GM19351 (cell line): Measurements from ENCODE around the gene BAIAP2L1.

ENCODE experiments used
- ATAC-seq: cut with Tn5 transposase; IDR thresholded peaks from one replicate; pipeline ENCODE4 v1.9.1; 2021; ENCODE audit warnings: mild to moderate bottlenecking, moderate library complexity; ENCODE audit not compliant: unreplicated experiment

The BAIAP2L1 gene

DNA sequence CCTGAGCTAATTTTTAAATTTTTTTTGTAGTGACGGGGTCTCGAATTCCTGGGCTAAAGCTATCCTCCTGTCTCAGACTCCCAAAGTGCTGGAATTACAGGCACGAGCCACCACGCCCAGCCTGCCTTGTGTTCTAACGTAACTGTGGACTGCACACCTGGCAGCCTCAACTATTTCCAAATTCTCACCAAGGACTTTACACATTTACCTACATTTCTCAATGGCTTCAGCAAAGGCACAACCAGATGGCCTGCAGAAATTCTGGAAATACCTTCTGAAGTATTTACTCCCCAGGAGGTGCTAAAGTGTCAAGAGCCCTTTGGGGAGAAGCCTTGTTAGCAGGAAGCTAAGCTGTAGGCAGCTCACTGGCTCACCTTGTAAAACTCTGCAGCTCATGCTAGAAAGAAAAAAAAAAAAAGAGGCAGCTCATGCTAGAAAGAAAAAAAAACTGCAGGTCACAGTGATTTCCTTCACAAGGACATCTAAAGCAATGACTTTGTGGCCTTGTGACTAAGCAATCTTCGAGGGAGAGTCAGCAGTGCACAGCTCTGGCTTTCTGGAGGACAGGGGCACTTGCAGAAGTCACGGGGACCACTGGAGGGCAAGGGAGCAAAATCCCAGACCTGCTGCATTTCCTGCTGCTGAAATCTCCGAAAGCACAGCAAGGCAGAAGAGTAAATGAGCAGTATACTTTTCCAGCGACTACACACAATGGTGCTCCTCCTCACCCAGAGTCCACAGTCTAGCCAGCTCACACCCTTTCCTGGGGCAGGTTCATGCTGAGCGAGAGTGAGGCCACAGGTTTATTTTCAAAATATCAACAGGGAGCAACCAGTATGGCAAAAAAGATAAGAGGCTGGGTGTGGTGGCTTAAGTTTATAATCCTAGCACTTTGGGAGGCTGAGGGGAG is 40.4 kb downstream of the BAIAP2L1 start:
- no peak for ATAC-seq

DNA sequence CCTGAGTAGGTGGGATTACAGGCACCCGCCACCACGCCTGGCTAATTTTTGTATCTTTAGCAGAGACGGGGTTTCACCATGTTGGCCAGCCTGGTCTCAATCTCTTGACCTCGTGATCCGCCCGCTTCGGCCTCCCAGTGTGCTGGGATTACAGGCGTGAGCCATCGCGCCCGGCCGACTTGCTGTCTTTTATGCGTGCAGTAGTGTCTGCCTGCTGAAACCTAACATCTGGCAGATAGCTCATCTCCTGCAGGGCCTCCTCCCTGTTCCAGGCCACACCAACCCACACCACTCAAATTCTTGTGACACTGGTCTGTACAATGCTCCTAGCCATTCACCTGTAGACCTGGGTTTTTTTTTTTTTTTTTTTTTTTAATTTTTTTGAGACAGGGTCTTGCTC is 41.5 kb downstream of the BAIAP2L1 start:
- no peak for ATAC-seq

DNA sequence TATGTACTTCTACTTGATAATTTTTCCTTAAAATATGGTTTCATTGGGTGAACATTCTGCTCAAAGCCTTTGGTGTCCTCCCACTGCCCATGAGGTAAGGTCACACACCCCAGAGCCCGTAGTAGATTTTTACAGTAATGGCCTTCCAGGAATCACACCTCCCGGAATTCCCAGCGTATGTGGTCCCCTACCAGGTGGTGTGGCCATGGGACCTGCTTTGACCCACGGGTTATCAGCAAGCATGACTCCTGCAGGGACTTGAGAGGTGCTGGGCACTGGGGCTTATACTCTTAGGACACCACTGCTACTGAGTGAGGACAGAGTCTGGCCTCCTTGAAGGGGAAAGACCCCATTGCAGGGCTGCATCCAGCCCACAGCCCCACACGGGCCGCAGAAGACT is 42.2 kb downstream of the BAIAP2L1 start:
- no peak for ATAC-seq

DNA sequence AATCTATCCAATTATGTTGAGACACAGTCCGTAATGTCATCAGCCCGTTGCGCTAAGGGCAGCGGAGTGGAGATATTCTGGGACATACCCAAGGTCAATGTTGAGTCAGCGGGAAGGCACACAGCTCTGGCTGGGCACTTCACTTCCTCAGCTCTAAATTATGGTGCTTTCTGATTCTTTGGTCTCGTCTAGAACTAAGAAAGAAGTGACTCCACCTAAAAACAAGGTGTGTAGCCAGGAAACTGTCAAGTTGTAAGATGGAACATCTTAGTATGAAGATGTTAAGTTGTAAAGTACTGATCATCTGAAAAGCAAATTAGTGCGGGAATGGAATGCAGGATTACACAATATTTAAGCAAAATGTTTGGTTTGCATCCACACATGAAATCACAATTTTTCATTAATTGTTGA is 43.1 kb downstream of the BAIAP2L1 start:
- no peak for ATAC-seq

DNA sequence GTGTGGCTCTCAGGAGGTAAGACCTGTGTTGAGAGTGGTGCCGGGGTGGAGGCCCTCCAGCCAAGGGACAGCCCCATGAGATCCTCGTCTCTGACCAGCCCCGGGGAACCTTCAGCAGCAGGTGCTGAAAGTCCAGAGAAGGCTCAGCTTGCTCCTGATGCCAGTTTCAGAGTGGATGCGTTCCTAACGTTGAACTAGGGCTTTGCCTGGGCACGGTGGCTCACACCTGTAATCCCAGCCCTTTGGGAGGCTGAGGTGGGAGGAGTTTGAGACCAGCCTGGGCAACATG is 45.7 kb downstream of the BAIAP2L1 start:
- ATAC-seq, result no peak

DNA sequence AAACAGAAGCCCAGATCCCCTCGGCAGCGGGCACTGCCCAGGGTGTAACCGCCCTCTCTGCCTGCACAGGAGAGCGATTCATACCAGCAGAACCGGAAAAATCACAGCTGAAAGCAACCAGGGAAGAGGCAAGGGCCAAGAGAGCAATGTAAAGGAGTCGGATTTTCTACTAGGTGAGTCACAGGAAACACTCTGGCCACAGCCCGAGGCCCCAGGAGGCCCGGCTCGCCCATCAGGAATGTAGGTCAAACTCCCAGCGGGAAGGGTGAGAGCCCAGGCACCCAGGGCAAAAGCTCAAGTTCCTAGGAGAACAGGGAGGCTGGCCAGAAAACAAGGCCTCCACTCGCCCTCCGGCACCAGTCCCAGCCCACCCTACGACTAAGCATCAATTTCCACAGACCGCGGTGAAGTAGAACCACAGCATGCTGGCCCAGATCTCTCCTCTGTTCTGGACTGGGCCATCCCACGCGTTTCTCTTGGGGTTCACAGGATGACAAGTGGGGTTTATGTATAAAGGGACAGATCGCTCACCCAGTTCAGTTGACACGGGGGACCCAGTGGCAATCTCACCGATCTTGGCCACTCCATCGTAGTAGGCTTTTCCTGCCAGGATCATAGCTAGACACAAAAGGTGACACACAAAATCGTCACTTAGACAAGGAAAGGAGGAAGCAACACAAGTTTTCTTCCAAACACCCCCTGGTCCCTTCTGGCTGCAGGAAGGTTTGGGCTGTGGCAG is 46.2 kb downstream of the BAIAP2L1 start:
- ATAC-seq, result no peak

DNA sequence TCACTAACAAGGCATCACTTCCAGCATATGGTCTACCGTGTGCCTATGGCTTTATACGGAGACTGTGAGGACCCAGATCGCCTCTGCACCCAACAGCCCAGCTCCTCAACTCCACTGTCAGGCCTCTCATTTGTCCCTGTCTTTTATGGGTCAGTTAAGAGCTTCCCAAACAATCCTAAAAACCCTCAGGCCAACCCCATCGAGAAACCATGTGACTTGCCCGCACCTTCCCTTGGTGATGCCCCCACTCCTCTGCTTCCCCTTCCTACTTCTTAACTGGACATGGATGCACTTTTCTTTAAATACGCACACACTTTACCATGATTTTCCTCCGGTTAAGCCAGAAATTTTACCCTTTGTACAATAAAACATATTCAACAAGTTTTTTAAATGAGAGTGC is 46.8 kb downstream of the BAIAP2L1 start:
- ATAC-seq, result no peak

DNA sequence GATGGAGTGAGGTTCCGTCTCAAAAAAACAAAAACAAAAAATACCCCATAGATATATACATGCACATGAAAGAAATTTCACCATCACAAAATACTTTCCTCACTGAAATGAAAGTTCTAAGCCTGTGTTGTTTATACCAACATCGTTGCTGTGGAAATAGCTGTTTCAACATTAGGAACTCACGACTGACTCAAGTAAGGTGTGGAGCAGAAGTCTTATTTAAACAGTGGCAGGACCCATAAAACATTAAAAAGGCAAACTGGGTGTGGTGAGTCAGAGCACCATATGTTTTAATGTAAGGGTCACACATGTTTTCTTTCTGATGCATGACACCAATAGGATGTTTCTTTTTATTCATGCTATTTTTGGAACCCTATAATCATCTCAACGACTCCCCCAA is 48.3 kb downstream of the BAIAP2L1 start:
- no peak for ATAC-seq

DNA sequence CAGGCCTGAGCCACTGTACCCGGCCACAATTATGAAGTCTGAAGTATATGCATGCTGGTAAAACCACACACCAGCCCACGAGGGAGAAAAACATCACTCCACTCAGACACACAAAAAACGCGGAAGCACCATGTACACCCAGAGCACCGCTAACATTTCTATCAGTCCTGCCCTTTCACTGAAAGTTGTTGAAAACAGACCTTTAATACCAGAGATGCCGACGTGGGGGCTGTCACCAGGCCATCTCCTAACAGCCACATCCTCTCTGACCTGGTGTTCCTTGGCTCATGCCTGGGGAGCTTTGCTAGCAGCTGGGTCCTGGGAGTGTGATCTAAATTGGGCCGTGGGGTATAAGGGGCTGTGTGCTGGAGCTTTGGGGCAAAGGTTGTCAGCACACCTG is 49.8 kb downstream of the BAIAP2L1 start:
- ATAC-seq, result no peak

DNA sequence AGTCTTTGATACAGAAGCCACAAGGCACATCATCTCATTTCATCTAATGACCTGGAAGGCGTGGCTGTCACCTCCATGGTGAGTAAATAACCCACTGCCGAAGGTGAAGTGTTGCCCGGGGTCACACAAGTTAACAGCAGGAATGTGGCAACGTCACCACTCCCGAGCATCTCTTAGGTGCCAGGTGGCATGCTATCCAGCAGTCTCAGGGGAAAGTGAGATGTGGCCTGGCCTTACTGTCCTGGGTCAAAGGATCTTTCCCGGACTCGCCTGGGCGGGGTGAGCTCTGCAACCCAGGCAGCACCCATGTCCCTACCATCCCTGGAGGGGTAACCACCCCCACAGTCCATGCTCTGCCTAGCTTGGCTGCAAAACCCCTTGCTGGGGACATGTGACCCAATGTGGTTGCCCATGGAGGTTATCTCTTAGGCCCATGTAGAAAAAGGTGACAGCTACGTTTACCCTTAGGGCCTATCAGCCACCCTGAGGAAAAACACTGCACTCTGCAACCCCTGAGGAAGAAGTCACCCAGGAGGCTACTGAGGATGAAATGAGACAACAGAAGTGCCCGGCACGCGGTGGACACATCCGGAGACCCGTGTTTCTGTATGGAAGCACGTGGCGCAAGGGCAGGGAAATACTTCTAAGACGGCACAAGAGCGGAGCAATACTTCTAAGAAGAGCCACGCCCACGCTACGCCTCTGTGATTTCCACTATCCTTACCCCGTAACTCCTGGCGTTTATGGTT is 52.0 kb downstream of the BAIAP2L1 start:
- no peak for ATAC-seq

DNA sequence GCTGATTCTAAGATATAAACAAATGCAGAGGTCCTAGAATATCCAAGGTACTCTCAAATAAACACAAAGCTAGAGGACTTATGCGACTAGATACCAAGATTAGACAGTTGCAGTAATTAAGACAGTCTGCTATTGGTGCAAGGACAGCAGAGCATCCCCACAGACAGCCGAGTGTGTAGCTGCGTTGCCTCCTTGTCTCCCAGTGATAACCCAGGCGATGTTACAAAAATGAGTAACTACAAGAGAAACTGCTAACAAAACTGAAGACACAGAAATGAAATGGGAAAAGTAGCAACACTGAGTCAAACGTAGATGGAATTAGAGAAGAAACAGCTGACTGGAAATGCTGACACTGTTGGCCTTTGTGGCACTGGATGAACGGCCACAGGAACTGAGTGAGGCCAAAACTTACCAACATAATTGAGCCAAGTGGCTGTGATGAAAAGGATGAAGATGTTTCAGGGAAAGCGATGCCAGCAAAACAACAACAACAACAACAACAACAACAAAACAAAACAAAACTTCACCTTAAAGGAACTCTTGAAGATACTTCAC is 54.3 kb downstream of the BAIAP2L1 start:
- ATAC-seq, result no peak

DNA sequence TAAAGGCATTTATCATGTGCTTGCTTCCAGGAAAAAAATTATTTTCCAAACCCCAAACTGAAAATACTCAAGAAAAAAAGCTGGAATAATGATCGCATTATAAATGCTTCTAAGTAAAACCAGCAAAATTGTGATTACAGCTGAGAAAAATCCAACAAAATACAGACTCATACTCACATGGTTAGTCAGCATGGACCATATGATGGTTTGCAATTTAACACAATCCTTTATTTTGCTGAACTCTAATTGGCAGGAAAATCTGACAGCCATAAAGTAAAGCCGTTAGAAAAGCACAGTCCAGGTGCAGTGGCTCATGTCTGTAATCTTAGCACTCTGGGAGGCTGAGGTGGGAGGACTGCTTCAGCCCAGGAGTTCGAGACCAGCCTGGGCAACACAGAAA is 59.8 kb downstream of the BAIAP2L1 start:
- ATAC-seq, result no peak

DNA sequence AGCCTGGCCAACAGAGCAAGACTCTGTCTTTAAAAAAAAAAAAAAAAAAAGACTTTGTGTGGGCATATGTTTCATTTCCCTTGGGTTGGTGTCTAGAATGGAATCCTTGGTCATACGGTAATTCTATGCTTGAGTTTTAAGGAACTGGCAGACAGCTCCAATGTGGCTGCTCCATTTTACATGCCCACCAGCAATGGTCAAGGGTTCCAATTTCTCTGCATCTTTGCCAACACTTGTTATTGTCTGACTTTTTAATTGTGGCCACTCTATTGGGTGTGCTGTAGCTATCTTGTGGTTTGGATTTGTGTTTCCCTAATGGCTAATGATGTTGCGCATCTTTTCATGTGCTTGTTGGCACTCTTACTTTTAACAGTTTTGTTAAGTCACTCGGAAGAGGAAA is 61.8 kb downstream of the BAIAP2L1 start:
- ATAC-seq, result no peak

DNA sequence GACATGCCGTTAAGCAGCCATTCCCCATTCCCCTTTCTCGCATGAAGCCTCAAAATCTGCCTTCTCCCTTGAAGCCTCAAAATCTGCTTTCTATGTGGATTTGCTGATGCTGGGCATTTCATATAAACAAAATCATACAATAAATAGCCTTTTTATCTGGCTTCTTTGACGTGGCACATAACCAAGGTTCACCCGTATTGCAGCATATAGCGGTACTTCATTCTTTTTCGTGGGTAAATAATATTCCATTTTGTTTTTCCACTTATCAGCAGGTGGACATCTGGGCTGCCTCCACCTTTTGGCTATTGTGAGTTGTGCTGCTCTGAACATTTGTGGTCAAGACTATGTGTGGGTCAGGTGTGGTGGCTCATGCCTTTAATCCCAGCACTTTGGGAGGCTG is 62.4 kb downstream of the BAIAP2L1 start:
- no peak for ATAC-seq

DNA sequence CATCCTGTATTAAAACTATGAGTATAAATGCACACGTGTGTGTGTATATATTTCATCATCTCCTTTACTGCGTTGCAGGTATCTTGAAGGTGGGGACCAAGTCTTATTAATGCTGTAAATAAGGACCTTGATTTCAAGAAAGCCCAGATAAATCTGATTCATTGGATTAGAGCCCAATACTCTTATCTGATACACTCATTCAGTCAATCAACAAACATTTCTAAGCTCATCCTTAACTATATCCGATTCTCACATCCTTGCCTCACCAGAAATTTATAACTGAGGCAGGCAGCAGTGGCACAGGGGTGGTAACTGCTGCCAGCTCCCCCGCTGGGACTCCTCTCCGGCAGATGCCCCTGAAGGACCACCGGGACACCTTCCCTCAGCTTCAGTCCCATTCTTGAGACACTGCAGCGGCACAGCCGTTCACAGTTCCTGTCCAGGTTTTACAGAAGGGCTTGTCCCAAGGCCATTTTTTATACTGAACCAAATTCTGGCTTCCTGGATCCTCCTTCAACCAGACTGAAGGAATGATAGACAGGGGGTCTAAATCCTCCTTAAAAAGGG is 65.4 kb downstream of the BAIAP2L1 start:
- ATAC-seq, result no peak

DNA sequence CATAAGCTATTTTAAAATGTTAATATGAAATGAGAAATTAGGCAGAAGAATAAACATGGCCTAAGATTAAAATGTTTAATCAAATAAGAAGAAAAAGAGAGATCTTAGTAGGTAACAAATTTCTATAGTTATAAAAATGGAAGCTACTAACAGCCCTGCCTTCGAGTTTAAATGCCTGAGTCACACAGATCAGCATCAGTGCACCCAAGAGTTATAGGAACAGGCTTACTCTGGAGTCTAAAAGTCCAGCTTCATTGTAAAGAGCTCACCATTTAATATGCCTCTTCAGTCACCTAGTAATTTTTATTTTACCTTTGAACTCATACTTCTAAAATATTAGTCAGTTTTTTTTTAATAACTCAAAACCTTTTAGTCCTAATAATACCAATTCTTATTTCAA is 66.8 kb downstream of the BAIAP2L1 start:
- ATAC-seq, result no peak

DNA sequence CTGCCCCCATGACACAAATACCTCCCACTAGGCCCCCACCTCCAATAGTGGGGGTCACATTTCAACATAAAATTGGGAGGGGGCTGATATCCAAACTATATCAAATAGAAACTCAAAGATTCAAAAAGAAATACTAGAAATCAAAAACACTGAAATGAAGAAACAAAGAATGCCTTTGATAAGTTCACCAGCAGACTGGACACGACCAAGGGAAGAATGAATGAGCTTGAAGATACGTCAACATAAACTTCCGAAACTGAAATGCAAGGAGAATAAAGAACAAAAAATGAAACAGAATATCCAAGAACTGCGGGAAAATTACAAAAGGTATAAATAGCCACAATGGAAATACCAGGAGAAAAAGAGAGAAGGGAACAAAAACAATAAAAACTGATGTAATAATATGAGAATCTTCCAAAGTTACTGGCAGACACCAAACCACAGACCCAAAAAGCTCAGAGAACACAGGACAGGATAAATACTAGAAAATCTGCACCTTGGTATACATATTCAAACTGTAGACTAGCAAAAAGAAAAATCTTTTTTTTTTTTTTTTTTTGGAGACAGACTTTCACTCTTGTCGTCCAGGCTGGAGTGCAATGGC is 69.9 kb downstream of the BAIAP2L1 start:
- no peak for ATAC-seq

DNA sequence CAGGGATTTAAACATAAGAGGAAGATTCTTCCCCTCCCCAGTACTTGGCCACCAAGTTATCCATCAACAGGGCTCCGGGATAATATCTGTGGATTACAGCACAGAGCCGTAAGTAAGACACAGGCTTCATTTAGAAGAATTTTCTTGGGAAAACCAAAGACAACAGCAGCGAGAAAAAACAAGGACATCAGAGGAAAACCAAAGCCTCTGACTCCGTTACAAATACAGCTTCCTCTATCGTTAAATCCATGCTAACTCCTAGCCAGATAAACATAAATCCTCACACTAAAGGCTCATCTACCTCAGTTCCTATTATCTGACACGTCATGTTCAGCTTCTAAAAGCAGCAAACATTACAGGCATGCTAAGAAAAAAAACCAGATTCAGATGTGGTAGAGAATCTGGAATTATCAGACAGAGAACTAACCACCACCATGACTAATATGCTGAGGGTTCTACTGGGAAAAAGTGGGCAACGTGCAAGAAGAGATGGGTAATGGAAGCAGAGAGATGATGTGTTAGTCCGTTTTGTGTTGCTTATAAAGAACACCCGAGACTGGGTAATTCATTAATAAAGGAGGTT is 71.0 kb downstream of the BAIAP2L1 start:
- ATAC-seq, result no peak

DNA sequence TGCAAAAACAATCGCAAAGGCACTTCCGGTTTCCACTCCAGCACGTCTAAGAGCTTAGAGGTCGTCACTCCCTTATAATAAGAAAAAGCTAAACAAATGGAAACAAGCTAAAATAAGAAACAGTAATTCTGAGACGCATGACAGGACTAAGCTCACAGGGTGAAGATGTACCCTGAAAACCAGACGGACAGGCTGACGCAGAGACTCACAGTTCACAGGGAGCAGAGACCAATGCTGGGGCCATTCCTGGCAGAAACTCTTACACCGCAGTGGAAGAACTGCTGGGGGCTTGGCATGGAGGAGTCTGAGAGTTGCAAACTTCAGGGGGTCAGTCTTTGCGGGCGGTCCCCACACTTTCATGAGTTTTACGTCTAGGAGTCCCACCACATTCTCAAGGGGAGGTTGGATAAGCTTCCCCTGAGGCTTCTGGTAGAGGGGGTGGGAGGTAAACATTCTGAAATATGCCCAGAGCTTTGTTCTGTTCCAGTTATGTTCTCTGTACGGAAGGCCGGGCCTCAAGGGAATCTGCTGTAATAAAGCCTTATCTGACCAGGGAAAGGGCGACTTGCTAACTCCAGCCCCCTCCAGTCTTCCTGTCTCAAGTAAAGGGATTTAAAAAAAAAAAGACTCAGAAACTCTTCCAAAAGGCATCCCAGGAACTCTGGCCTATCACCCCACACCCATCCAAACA is 71.6 kb downstream of the BAIAP2L1 start:
- ATAC-seq, result no peak

DNA sequence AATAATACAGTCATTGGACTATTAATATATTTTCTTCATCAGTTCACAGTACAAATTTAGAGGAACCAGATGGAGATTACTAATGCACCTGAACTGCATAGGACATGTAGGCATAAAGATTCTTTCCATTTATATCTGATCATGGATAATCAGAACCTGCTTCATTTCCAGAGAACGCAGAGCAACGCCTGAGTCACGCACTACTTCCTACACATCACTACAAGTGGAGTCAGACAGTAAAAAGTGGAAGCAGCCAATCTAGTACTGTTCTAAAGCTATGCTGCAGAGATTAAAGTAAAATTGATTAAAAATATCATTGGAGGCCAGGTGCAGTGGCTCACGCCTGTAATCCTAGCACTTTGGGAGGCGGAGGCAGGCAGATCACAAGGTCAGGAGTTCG is 76.1 kb downstream of the BAIAP2L1 start:
- no peak for ATAC-seq
